Trophoblast cell (in vitro differentiated cells and primary cell): ENCODE measurements around the gene LCLAT1.

ENCODE experiments used
- DNase-seq, 2 donors: peaks; one replicate each; pipeline ENCODE4 v3.0.0-alpha.2; 2016
- H2AFZ ChIP-seq: 2 replicates; pipeline ENCODE4 v1.6.1; 2013; ENCODE audit warnings: low read length, moderate library complexity, mild to moderate bottlenecking; ENCODE audit not compliant: insufficient read depth, poor library complexity
- H2AK5ac ChIP-seq: 2 replicates; pipeline ENCODE4 v1.6.1; 2013; ENCODE audit warnings: mild to moderate bottlenecking, low read length
- H2BK120ac ChIP-seq: 2 replicates; pipeline ENCODE4 v1.6.1; 2013; ENCODE audit warnings: low read length, mild to moderate bottlenecking, moderate library complexity; ENCODE audit not compliant: insufficient read depth, poor library complexity
- H2BK12ac ChIP-seq: 2 replicates; pipeline ENCODE4 v1.6.1; 2013; ENCODE audit warnings: mild to moderate bottlenecking, low read length, moderate library complexity
- H2BK5ac ChIP-seq: 2 replicates; pipeline ENCODE4 v1.6.1; 2013; ENCODE audit warnings: low read length, low read depth, moderate library complexity, mild to moderate bottlenecking; ENCODE audit not compliant: poor library complexity
- H3K14ac ChIP-seq: 2 replicates; pipeline ENCODE4 v1.6.1; 2013; ENCODE audit warnings: mild to moderate bottlenecking, low read length
- H3K18ac ChIP-seq: 2 replicates; pipeline ENCODE4 v1.6.1; 2013; ENCODE audit warnings: mild to moderate bottlenecking, low read length
- H3K23ac ChIP-seq: 2 replicates; pipeline ENCODE4 v1.6.1; 2013; ENCODE audit warnings: low read length
- H3K27ac ChIP-seq: 2 replicates; pipeline ENCODE4 v1.5.1; 2013; ENCODE audit warnings: low read depth, mild to moderate bottlenecking, inconsistent platforms, low read length, moderate library complexity
- H3K27me3 ChIP-seq: 2 replicates; pipeline ENCODE4 v1.6.1; 2013; ENCODE audit warnings: inconsistent platforms, mild to moderate bottlenecking, low read length, moderate library complexity; ENCODE audit not compliant: insufficient read depth
- H3K36me3 ChIP-seq, 2 experiments: 1 replicate in 1 of 2; 2 replicates in 1 of 2; pipeline ENCODE4 v1.6.1; 2013; ENCODE audit warnings: low read length in 2 of 2, mild to moderate bottlenecking in 2 of 2, moderate library complexity in 1 of 2; ENCODE audit not compliant: insufficient read depth in 2 of 2, control insufficient read depth in 1 of 2
- H3K4ac ChIP-seq: 2 replicates; pipeline ENCODE4 v1.6.1; 2013; ENCODE audit warnings: low read depth, mild to moderate bottlenecking, low read length, moderate library complexity
- H3K4me1 ChIP-seq, 2 experiments: 1 replicate in 1 of 2; 2 replicates in 1 of 2; pipeline ENCODE4 v1.6.1; 2013; ENCODE audit warnings: low read length in 2 of 2, mild to moderate bottlenecking in 2 of 2, moderate library complexity in 1 of 2; ENCODE audit not compliant: insufficient read depth in 2 of 2, control insufficient read depth in 1 of 2
- H3K4me2 ChIP-seq: 2 replicates; pipeline ENCODE4 v1.6.1; 2013; ENCODE audit warnings: inconsistent platforms, mild to moderate bottlenecking, low read length, moderate library complexity
- H3K4me3 ChIP-seq: 2 replicates; pipeline ENCODE4 v1.5.1; 2013; ENCODE audit warnings: mild to moderate bottlenecking, low read depth, low read length, inconsistent platforms
- H3K79me1 ChIP-seq: one replicate; pipeline ENCODE4 v1.6.1; 2013; ENCODE audit warnings: low read length
- H3K79me2 ChIP-seq: 2 replicates; pipeline ENCODE4 v1.6.1; 2013; ENCODE audit warnings: low read length, mild to moderate bottlenecking; ENCODE audit not compliant: control insufficient read depth, insufficient read depth, poor library complexity
- H3K9ac ChIP-seq: 2 replicates; pipeline ENCODE4 v1.6.1; 2013; ENCODE audit warnings: mild to moderate bottlenecking, low read length
- H3K9me3 ChIP-seq: 2 replicates; pipeline ENCODE4 v1.6.1; 2013; ENCODE audit warnings: low read depth, mild to moderate bottlenecking, control low read depth, inconsistent platforms, low read length; ENCODE audit not compliant: insufficient read depth
- H4K12ac ChIP-seq: 2 replicates; pipeline ENCODE4 v1.6.1; 2013; ENCODE audit warnings: low read depth, mild to moderate bottlenecking, low read length, moderate library complexity
- H4K8ac ChIP-seq: 2 replicates; pipeline ENCODE4 v1.6.1; 2013; ENCODE audit warnings: low read depth, mild to moderate bottlenecking, low read length, moderate library complexity
- H4K91ac ChIP-seq: one replicate; pipeline ENCODE4 v1.6.1; 2013; ENCODE audit warnings: low read depth, mild to moderate bottlenecking, low read length, moderate library complexity
- WGBS: extraction: QIAGEN DNeasy Blood & Tissue Kit; methylation state at CpG from one replicate; pipeline ENCODE4 v1.1.7; 2013; ENCODE audit warnings: missing lambda C conversion rate; ENCODE audit not compliant: insufficient read length, insufficient coverage; ENCODE audit errors: extremely low coverage; 5-methylcytosine and 5-hydroxymethylcytosine counted together

The LCLAT1 gene

GRCh38 chr2:30516166-30516565 lies 69.1 kb downstream of the LCLAT1 start:
- no peak overlapping the region for H3K4ac ChIP-seq
- H3K4me3 ChIP-seq = no peak overlapping the region
- peaks cover 5% of the 10 kb centered on the region for H3K9me3 ChIP-seq

GRCh38 chr2:30519796-30520195 lies 72.8 kb downstream of the LCLAT1 start:
- no peak overlapping the region for H2BK12ac ChIP-seq
- H3K27me3 ChIP-seq = no peaks in the 10 kb centered on the region
- no peaks in the 10 kb centered on the region for H3K79me1 ChIP-seq
- no peak overlapping the region for H3K14ac ChIP-seq
- peaks cover 5 to 9% of the 10 kb centered on the region in 2 experiments for H3K36me3 ChIP-seq
- H3K4me3 ChIP-seq = no peak overlapping the region
- peaks cover 0 to 1% of the 10 kb centered on the region in 2 experiments for H3K4me1 ChIP-seq
- H3K4ac ChIP-seq = no peak overlapping the region
- no peak overlapping the region for H3K18ac ChIP-seq
- H3K27ac ChIP-seq = no peak overlapping the region
- peaks cover 5% of the 10 kb centered on the region for H3K9me3 ChIP-seq
- H4K91ac ChIP-seq = no peak overlapping the region
- H3K79me2 ChIP-seq = no peaks in the 10 kb centered on the region
- no peak overlapping the region for H4K12ac ChIP-seq
- H2AFZ ChIP-seq = no peak overlapping the region
- no peak overlapping the region for H2BK5ac ChIP-seq
- no peak overlapping the region for H3K4me2 ChIP-seq
- H3K9ac ChIP-seq = peak overlapping the region; percentile 9
- WGBS = no CpG with 5 or more reads among the region's 16 CpGs
- no peak overlapping the region for H2AK5ac ChIP-seq
- H4K8ac ChIP-seq = no peak overlapping the region
- H3K23ac ChIP-seq = no peak overlapping the region
- no peak for DNase-seq
- H2BK120ac ChIP-seq = no peak overlapping the region

More at GRCh38 chr2:30516166-30516565, 69.1 kb downstream of the LCLAT1 start:
- Histone ChIP-seq H2BK5ac (no peak overlapping the region), H4K91ac (no peak overlapping the region), H3K27me3 (no peaks in the 10 kb centered on the region), H3K36me3 (peaks cover 5 to 9% of the 10 kb centered on the region in 2 experiments), H3K9ac (no peak overlapping the region), H2AK5ac (no peak overlapping the region), H3K27ac (no peak overlapping the region), H4K12ac (no peak overlapping the region), H3K79me1 (peaks cover 2% of the 10 kb centered on the region), H3K4me2 (no peak overlapping the region), H3K14ac (no peak overlapping the region), H2BK120ac (no peak overlapping the region), H3K18ac (peak overlapping the region; percentile 50), H2BK12ac (no peak overlapping the region), H3K4me1 (peaks cover 5 to 7% of the 10 kb centered on the region in 2 experiments), H4K8ac (no peak overlapping the region), H3K79me2 (no peaks in the 10 kb centered on the region), H3K23ac (no peak overlapping the region), H2AFZ (no peak overlapping the region)
- no CpG with 5 or more reads among the region's 18 CpGs for WGBS
- DNase-seq = no peak

GRCh38 chr2:30522421-30522820 lies 75.4 kb downstream of the LCLAT1 start:
- Histone ChIP-seq H4K91ac (no peak overlapping the region), H3K4me3 (no peak overlapping the region), H4K8ac (no peak overlapping the region), H3K4me2 (no peak overlapping the region), H3K9ac (no peak overlapping the region), H3K14ac (no peak overlapping the region), H2BK12ac (no peak overlapping the region), H2BK5ac (no peak overlapping the region), H3K27ac (no peak overlapping the region), H3K18ac (no peak overlapping the region), H4K12ac (no peak overlapping the region), H3K4me1 (no peaks in the 10 kb centered on the region), H2AFZ (no peak overlapping the region), H3K36me3 (peaks cover 5% of the 10 kb centered on the region in 2 experiments), H3K27me3 (no peaks in the 10 kb centered on the region), H3K4ac (no peak overlapping the region), H3K79me2 (no peaks in the 10 kb centered on the region), H3K9me3 (peaks cover 5% of the 10 kb centered on the region), H2AK5ac (no peak overlapping the region), H3K79me1 (no peaks in the 10 kb centered on the region), H3K23ac (no peak overlapping the region), H2BK120ac (no peak overlapping the region)
- no peak for DNase-seq
- no CpG with 5 or more reads among the region's 2 CpGs for WGBS

- Histone ChIP-seq H3K27ac (no peak overlapping the region), H3K36me3 (no peaks in the 10 kb centered on the region), H3K4me1 (peaks cover 0 to 2% of the 10 kb centered on the region in 2 experiments), H3K79me1 (no peaks in the 10 kb centered on the region), H3K4me3 (no peak overlapping the region), H2BK120ac (no peak overlapping the region), H3K9ac (no peak overlapping the region), H3K4me2 (no peak overlapping the region), H2AK5ac (no peak overlapping the region), H4K12ac (no peak overlapping the region), H3K27me3 (no peaks in the 10 kb centered on the region), H4K91ac (no peak overlapping the region), H3K14ac (no peak overlapping the region), H3K4ac (no peak overlapping the region), H2AFZ (no peak overlapping the region), H3K9me3 (no peaks in the 10 kb centered on the region), H2BK5ac (no peak overlapping the region), H3K79me2 (no peaks in the 10 kb centered on the region), H4K8ac (no peak overlapping the region), H3K18ac (no peak overlapping the region), H3K23ac (no peak overlapping the region), H2BK12ac (no peak overlapping the region)
- WGBS = no CpG with 5 or more reads among the region's 2 CpGs
- no peak for DNase-seq
Observed at GRCh38 chr2:30527411-30527810, 80.4 kb downstream of the LCLAT1 start.
